Measurements from ENCODE around the gene ZFP64.

The ZFP64 gene

GRCh38 chr20:52191916-52192718 lies 538 bp upstream of the ZFP64 start:
- DNase-seq (ENCODE audit: low read depth, low spot score): peak; percentile 6
- H3K4me3 ChIP-seq (ENCODE audit: low read depth, low read length): peak overlapping the region; percentile 78
- peak; percentile 14 for TF ChIP-seq CTCF (IDR thresholded peaks at IDR 0.05; ENCODE audit: low read depth, low read length)
- in situ Hi-C loops (cut with HindIII; ENCODE audit: low sequenced_read_pairs): no loop called here

- DNase-seq (ENCODE audit: low read depth, low spot score): peak; percentile 32
- in situ Hi-C loops (cut with HindIII; ENCODE audit: low sequenced_read_pairs): no loop called here
- H3K4me3 ChIP-seq (ENCODE audit: low read depth, low read length): peak overlapping the region; percentile 78
- no peak for TF ChIP-seq CTCF (IDR thresholded peaks at IDR 0.05; ENCODE audit: low read depth, low read length)
Observed at GRCh38 chr20:52190437-52191131, 995 bp downstream of the ZFP64 start.

GRCh38 chr20:52181766-52182165 lies 9.8 kb downstream of the ZFP64 start:
- no peak for TF ChIP-seq CTCF (IDR thresholded peaks at IDR 0.05; ENCODE audit: low read depth, low read length)
- in situ Hi-C loops (cut with HindIII; ENCODE audit: low sequenced_read_pairs): no loop called here
- DNase-seq (ENCODE audit: low read depth, low spot score): no peak
- H3K4me3 ChIP-seq (ENCODE audit: low read depth, low read length): no peak overlapping the region

- H3K4me3 ChIP-seq (ENCODE audit: low read depth, low read length): no peak overlapping the region
- in situ Hi-C loops (cut with HindIII; ENCODE audit: low sequenced_read_pairs): no loop called here
- no peak for TF ChIP-seq CTCF (IDR thresholded peaks at IDR 0.05; ENCODE audit: low read depth, low read length)
- DNase-seq (ENCODE audit: low read depth, low spot score): no peak
Observed at GRCh38 chr20:52180180-52180840, 11.3 kb downstream of the ZFP64 start.

GRCh38 chr20:52179331-52180179 lies 12.0 kb downstream of the ZFP64 start:
- no peak for TF ChIP-seq CTCF (IDR thresholded peaks at IDR 0.05; ENCODE audit: low read depth, low read length)
- DNase-seq (ENCODE audit: low read depth, low spot score): no peak
- in situ Hi-C loops (cut with HindIII; ENCODE audit: low sequenced_read_pairs): no loop called here
- no peak overlapping the region for H3K4me3 ChIP-seq (ENCODE audit: low read depth, low read length)

GRCh38 chr20:52178691-52179090 lies 12.9 kb downstream of the ZFP64 start:
- DNase-seq (ENCODE audit: low read depth, low spot score): no peak
- TF ChIP-seq CTCF (IDR thresholded peaks at IDR 0.05; ENCODE audit: low read depth, low read length): no peak
- no peak overlapping the region for H3K4me3 ChIP-seq (ENCODE audit: low read depth, low read length)
- in situ Hi-C loops (cut with HindIII; ENCODE audit: low sequenced_read_pairs): no loop called here
